Adrenal gland (tissue), 5 donors: ENCODE data around the gene UQCR10.

Experiments
- CTCF ChIP-seq, 6 experiments: fragments of 450-650 bp in 4 of 6; fragments of 200-600 bp in 2 of 6; sonication (generic) in 1 of 6; IDR thresholded peaks; 1 replicate in 5 of 6; 2 replicates in 1 of 6; pipeline versions ENCODE4 v1.5.1 to v1.8.0; 2016 to 2021; ENCODE audit warnings: antibody characterized with exemption in 6 of 6, mild to moderate bottlenecking in 2 of 6, moderate library complexity in 1 of 6
- POLR2A ChIP-seq, 2 donors: fragments of 450-650 bp; IDR thresholded peaks; one replicate each; pipeline ENCODE4 v1.6.1; 2017; ENCODE audit warnings: antibody characterized with exemption in 2 of 2, mild to moderate bottlenecking in 2 of 2, moderate library complexity in 1 of 2
- donor health status: DM: no; HTN: no; CAD: no.

- TF ChIP-seq CTCF (IDR thresholded peaks at IDR 0.05), result peak in 4 of 6 experiments; percentile 4 to 35 (median 17)
- no peak for TF ChIP-seq POLR2A (IDR thresholded peaks at IDR 0.05)
Measured at GRCh38 chr22:29727131-29727523, 40.0 kb upstream of the UQCR10 start.
